GM19240 (cell line): ENCODE data around the gene LTC4S.

ENCODE experiments used
- DNase-seq: peaks from one replicate; pipeline ENCODE4 v3.0.0; 2011; ENCODE audit warnings: low spot score; ENCODE audit not compliant: insufficient read length

The LTC4S gene

GRCh38 chr5:179795049-179795862, 1.5 kb downstream of the LTC4S start:
- DNase-seq = no peak

DNA sequence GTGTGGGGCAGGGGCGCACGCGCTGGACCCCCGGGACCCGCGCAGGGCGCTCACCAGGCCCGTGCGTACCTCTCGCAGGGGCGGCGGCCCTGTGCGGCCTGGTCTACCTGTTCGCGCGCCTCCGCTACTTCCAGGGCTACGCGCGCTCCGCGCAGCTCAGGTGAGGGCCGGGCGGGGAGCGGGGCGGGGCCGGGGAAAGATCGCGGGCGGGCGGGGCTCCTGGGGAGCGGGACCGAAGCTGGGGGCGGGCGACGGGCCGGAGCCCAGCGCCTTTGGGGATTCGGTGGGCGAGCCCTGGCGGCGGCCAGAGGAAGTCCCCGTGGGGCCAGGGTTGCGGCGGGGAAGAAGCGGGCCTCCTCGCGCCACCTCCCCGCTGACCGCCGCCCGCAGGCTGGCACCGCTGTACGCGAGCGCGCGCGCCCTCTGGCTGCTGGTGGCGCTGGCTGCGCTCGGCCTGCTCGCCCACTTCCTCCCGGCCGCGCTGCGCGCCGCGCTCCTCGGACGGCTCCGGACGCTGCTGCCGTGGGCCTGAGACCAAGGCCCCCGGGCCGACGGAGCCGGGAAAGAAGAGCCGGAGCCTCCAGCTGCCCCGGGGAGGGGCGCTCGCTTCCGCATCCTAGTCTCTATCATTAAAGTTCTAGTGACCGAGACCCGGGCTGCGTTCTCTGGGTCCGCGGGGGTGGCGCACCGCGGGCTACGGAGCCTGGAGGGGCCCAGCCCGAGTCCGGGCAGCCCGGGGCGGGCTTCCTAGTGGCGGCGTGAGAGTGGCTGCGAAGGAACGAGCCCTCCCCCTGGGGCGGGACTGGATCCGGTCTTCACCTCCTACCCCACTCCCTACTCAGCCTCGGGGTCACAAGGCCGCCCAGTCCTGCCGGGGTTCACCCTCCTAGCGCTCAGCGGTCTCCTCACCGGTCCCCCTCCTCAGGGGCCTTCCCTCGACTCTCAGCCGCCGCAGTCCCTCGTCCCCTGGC, 2.4 kb downstream of the LTC4S start:
- DNase-seq = peak; percentile 72

DNA sequence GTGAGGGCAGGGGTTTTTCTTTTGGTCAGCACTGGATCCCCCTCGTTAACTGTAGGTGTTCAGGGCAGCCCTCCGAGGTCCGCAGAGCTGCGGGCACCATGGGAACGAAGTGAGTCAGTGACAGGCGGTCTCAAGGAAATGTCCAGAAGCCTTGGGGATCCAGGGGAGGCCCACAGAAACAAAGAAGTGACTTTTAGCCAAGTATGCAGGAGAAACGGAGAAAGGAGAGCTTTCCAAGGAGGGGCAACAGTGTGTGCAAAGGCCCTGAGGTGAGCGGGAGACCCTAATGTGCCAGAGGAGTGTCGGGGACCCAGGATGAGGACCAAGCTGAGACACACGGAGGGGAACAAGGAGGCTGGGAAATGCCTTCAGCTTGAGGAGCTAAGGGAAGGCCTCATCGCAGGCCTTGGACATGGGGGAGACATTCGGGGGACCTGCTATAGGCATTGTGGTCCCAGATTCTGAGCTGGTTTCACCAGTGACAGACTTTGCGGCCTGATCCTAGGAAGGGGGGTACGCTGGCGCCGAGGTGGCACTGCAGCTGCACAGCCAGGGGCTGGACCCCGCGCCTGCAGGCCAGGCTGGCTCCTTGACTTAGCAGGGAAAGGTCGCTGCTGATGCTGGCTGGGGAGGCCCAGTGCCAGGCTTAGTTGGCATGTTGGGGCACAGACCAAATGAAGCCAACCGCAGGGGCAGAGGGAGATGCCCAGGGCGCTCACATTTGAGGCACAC, 3.3 kb downstream of the LTC4S start:
- DNase-seq = no peak

GRCh38 chr5:179797741-179798140, 4.0 kb downstream of the LTC4S start:
- no peak for DNase-seq

DNA sequence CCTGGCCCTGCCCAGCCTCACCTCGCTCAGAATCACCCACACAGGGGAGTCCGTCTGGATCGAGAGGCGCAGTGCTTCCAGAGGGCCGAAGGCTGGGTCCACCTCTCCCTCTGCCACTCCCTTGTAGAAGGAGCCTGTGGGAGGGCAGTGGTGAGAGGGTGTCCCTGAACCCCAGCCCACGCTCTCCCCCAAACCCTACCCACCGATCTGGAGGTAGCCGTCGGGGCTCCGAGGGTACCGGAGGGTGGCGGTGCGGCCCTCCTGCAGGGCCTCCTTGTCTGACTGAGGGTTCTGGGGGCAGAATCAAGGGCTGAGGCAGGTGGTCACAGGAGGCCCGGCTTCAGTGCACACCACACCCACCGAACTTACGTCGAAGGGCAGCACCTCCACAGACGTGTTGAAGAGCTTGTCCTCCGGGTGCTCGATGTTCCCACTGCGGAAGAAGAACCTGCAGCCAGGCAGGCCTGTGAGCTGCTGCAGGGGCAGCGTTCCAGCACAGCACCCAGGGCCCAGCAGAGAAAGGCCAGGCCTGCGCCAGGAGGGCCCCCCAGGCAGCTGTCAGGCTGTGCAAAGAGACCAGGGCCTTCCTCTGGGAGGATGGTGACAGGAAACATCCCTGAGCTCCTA, 4.5 kb downstream of the LTC4S start:
- DNase-seq = no peak

GRCh38 chr5:179798771-179799643, 5.2 kb downstream of the LTC4S start:
- DNase-seq = no peak

DNA sequence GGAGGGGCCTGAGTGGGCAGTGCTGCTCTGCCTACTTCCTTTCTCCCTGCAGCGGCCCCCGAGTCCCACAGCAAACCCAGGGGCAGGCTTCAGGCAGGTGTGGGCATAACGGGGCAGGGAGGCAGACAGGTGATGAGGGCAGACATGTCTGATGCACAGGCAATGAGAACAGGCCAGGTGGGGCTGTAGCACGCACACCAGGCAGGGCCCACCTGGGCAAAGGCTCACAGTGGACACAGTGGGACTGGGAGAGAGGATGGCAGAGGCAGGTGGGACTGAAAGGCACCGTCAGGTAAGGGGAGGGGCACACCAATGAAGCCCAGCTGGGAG, 5.8 kb downstream of the LTC4S start:
- no peak for DNase-seq

- no peak for DNase-seq
Measured at GRCh38 chr5:179800071-179800695, 6.4 kb downstream of the LTC4S start.

DNA sequence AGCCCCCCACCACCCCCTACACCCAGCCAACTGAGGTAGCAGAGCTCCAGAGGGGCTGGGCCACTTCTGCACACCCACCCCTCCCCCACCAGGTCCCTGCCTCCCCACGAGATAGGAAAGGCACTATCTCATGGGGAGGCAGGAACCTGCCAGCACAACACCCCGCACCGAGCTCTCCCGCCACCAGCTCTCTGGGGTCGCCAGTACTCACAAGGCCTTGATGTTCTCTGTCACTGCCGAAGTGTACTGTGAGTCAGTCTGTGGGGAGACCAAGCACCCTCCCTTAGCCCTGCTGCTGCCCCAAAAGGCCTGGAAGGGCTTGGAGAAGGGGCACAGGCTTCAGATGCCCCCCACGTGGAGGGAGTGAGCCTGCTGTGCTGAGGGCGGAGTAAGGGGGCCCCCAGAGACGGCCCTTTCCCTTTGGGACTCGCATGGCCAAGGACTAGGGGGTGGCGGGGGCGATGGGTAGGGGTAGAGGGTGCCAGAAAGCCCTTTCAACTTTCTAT, 7.0 kb downstream of the LTC4S start:
- DNase-seq = no peak

- peak; percentile 90 for DNase-seq
Measured at GRCh38 chr5:179801304-179802206, 7.8 kb downstream of the LTC4S start.

GRCh38 chr5:179802207-179802883, 8.6 kb downstream of the LTC4S start:
- no peak for DNase-seq

DNA sequence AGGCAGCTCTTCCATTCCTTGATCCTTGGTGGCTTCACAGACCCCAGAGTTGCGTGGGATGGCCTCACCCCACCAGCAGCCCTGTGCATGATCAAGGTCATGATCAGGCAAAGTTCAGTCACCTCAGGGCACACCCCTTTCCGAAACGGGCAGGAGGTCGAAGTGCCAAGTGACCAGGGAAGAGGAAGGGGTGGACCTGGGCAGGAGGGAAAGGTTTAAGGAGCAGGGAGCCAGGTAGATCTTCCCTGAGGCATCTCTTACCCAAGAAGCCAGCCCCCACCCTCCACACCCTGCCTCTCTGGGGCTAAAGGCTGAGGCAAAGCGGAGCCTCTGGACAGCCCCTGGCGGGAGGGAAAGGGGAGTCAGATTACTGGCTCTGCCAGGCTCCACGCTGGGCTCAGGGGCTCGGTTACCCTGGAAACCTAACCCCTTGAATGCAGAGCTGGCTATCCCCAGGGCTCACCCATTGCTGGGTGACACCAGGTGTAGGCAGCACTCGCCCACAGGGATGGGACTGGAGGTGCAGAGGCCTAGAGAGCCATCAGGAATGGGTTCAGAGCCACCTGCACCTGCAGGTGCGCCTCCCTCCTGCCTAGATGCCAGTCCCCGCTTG, 9.3 kb downstream of the LTC4S start:
- DNase-seq = no peak

- no peak for DNase-seq
Measured at GRCh38 chr5:179803651-179804554, 10.1 kb downstream of the LTC4S start.

DNA sequence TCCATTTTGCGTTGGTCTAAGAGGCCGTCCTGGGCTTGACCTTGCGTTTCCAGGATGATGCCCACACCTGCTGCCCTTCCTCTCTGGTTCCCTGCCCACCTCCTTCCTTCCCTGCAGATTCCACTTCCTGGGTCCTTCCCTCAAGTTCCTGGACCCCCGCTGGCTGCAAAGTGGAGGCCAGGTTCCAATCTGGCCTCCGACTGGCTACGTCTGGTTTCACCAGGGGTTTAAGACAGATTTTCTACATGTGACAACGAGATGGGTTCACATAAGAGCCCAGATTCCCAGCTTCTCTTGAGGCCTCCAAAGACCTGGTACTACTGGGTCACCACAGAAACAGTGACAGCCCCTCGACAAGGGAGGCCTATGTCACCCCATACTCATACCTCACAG, 10.8 kb downstream of the LTC4S start:
- DNase-seq = no peak

DNA sequence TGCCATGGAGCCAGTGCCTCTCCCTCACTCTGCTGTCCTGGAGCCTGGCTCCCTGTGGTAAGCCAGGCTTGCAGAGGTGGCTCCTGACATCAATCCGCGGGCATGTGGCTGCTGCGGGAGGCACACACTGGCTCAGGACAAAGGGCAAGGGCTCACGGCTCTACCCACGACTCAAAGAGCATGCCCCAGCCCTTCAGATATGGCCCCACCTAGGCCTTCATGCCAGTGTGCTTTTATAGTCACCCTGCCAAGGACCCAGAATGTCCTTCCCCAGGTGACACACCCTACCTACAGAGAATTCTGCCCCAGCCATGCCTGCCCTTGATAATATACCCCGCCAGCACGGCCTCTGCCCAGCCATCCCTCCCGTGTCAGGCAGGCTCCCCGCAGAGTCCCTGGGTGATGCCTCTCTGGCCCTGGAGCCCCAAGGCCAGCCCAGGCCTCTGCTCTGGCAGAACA, 11.3 kb downstream of the LTC4S start:
- no peak for DNase-seq

GRCh38 chr5:179805529-179806249, 11.9 kb downstream of the LTC4S start:
- DNase-seq = peak; percentile 81
